Vagina (tissue), 2 donors: ENCODE results near the gene FBXL7.

Experiments used
- CTCF ChIP-seq, 3 experiments: fragments of 450-650 bp in 2 of 3; fragments of 200-600 bp in 1 of 3; sonication (generic) in 1 of 3; IDR thresholded peaks; one replicate each; pipeline ENCODE4 v1.5.1; 2017 to 2019; ENCODE audit warnings: antibody characterized with exemption in 3 of 3, mild to moderate bottlenecking in 2 of 3, moderate library complexity in 2 of 3
- POLR2A ChIP-seq, 2 donors: fragments of 450-650 bp; IDR thresholded peaks; one replicate each; pipeline ENCODE4 v1.6.1; 2017; ENCODE audit warnings: antibody characterized with exemption in 2 of 2, mild to moderate bottlenecking in 2 of 2, moderate library complexity in 2 of 2
- POLR2AphosphoS5 ChIP-seq, 2 donors: sonication (generic); formaldehyde crosslinking; IDR thresholded peaks; one replicate each; pipeline ENCODE4 v1.9.0; 2017; ENCODE audit warnings: antibody characterized with exemption in 2 of 2, mild to moderate bottlenecking in 2 of 2, low read depth in 1 of 2; ENCODE audit not compliant: insufficient read depth in 1 of 2

GRCh38 chr5:15914638-15915037, 414.7 kb downstream of the FBXL7 start:
- TF ChIP-seq POLR2A (IDR thresholded peaks at IDR 0.05) (no peak), CTCF (IDR thresholded peaks at IDR 0.05) (no peak), POLR2AphosphoS5 (IDR thresholded peaks at IDR 0.05; ENCODE audit: insufficient read depth in 1 of 2, low read depth in 1 of 2) (no peak)
